TTC549 (cell line): ENCODE measurements around the gene GABRB1.

Experiments used
- FAIRE-seq: peaks from 2 replicates; lab custom pipeline; 2012; peaks lifted over from hg19 to GRCh38; lab: Jason Lieb, UNC

GABRB1 gene

GRCh38 chr4:47118192-47118929 lies 87.0 kb downstream of the GABRB1 start:
- no peak for FAIRE-seq

- FAIRE-seq: no peak
Measured at GRCh38 chr4:47120783-47121182, 89.4 kb downstream of the GABRB1 start.

- peak; percentile 59 for FAIRE-seq
Measured at GRCh38 chr4:47122592-47123291, 91.4 kb downstream of the GABRB1 start.

- FAIRE-seq: no peak
Measured at GRCh38 chr4:47128991-47129390, 97.6 kb downstream of the GABRB1 start.

GRCh38 chr4:47135210-47135609 lies 103.8 kb downstream of the GABRB1 start:
- no peak for FAIRE-seq

- no peak for FAIRE-seq
Measured at GRCh38 chr4:47143261-47143660, 111.9 kb downstream of the GABRB1 start.

GRCh38 chr4:47145630-47146029 lies 114.3 kb downstream of the GABRB1 start:
- FAIRE-seq: no peak

- no peak for FAIRE-seq
Measured at GRCh38 chr4:47154816-47155370, 123.5 kb downstream of the GABRB1 start.

GRCh38 chr4:47155919-47156318 lies 124.6 kb downstream of the GABRB1 start:
- no peak for FAIRE-seq

GRCh38 chr4:47160095-47160494 lies 128.7 kb downstream of the GABRB1 start:
- FAIRE-seq: no peak

GRCh38 chr4:47167081-47168035 lies 136.0 kb downstream of the GABRB1 start:
- FAIRE-seq: no peak

- FAIRE-seq: no peak
Measured at GRCh38 chr4:47184083-47184482, 152.7 kb downstream of the GABRB1 start.

- no peak for FAIRE-seq
Measured at GRCh38 chr4:47185761-47186160, 154.4 kb downstream of the GABRB1 start.

GRCh38 chr4:47187608-47188007 lies 156.2 kb downstream of the GABRB1 start:
- FAIRE-seq: no peak

GRCh38 chr4:47193179-47193578 lies 161.8 kb downstream of the GABRB1 start:
- FAIRE-seq: no peak

- FAIRE-seq: no peak
Measured at GRCh38 chr4:47194036-47194737, 162.8 kb downstream of the GABRB1 start.

- no peak for FAIRE-seq
Measured at GRCh38 chr4:47195706-47196105, 164.3 kb downstream of the GABRB1 start.

GRCh38 chr4:47198791-47199190 lies 167.4 kb downstream of the GABRB1 start:
- no peak for FAIRE-seq

GRCh38 chr4:47203593-47203992 lies 172.2 kb downstream of the GABRB1 start:
- FAIRE-seq: no peak

- no peak for FAIRE-seq
Measured at GRCh38 chr4:47207555-47207954, 176.2 kb downstream of the GABRB1 start.

- FAIRE-seq: no peak
Measured at GRCh38 chr4:47209833-47210232, 178.5 kb downstream of the GABRB1 start.

GRCh38 chr4:47210828-47211227 lies 179.5 kb downstream of the GABRB1 start:
- FAIRE-seq: no peak
